Spleen (tissue), 11 donors: ENCODE measurements around the gene IL20RA. TPM values are rescaled to one million over a fixed set of nuclear protein-coding genes. Genes with fewer than 3 reads are reported as not detected.

ENCODE experiments used
- DNase-seq: peaks from one replicate; pipeline ENCODE4 v3.0.0-alpha.2; 2020
- H3K27ac ChIP-seq, 8 donors: fragments of 200-600 bp; sonication (generic) in 7 of 8; 1 replicate in 4 of 8; 2 replicates in 4 of 8; pipeline versions ENCODE4 v1.5.0 to v1.8.0; 2016 to 2021; ENCODE audit warnings: inconsistent platforms in 4 of 8, mild to moderate bottlenecking in 4 of 8, moderate library complexity in 1 of 8
- H3K27me3 ChIP-seq, 7 donors: fragments of 200-600 bp; sonication (generic) in 6 of 7; replicated peaks in 1 of 7; 1 replicate in 4 of 7; 2 replicates in 3 of 7; pipeline versions ENCODE4 v1.5.0 to v1.8.0; 2016 to 2021; ENCODE audit warnings: inconsistent platforms in 3 of 7, mild to moderate bottlenecking in 1 of 7
- H3K36me3 ChIP-seq, 6 donors: fragments of 200-600 bp; sonication (generic) in 5 of 6; 1 replicate in 4 of 6; 2 replicates in 2 of 6; pipeline versions ENCODE4 v1.5.0 to v1.8.0; 2016 to 2021; ENCODE audit warnings: inconsistent platforms in 2 of 6
- H3K4me1 ChIP-seq, 6 donors: fragments of 200-600 bp; sonication (generic) in 5 of 6; 1 replicate in 3 of 6; 2 replicates in 3 of 6; pipeline versions ENCODE4 v1.5.0 to v1.8.0; 2016 to 2021; ENCODE audit warnings: inconsistent platforms in 3 of 6
- H3K4me3 ChIP-seq, 8 donors: fragments of 200-600 bp; sonication (generic) in 7 of 8; 1 replicate in 4 of 8; 2 replicates in 4 of 8; pipeline versions ENCODE4 v1.5.0 to v1.8.0; 2016 to 2021; ENCODE audit warnings: inconsistent platforms in 4 of 8, mild to moderate bottlenecking in 4 of 8, moderate library complexity in 2 of 8
- H3K9me3 ChIP-seq, 8 donors: fragments of 200-600 bp; sonication (generic) in 7 of 8; 1 replicate in 4 of 8; 2 replicates in 4 of 8; pipeline versions ENCODE4 v1.5.0 to v1.8.0; 2016 to 2021; ENCODE audit warnings: inconsistent platforms in 4 of 8
- CTCF ChIP-seq, 11 experiments: fragments of 200-600 bp in 7 of 11; fragments of 450-650 bp in 4 of 11; sonication (generic) in 4 of 11; IDR thresholded peaks in 8 of 11; conservative IDR thresholded peaks in 3 of 11; 1 replicate in 7 of 11; 2 replicates in 4 of 11; pipeline versions ENCODE4 v1.4.0 to v1.8.0; 2016 to 2021; ENCODE audit warnings: antibody characterized with exemption in 11 of 11, inconsistent platforms in 4 of 11, mild to moderate bottlenecking in 1 of 11
- POLR2A ChIP-seq, 3 donors: fragments of 450-650 bp; IDR thresholded peaks; one replicate each; pipeline ENCODE4 v1.5.1; 2017; ENCODE audit warnings: antibody characterized with exemption in 3 of 3, mild to moderate bottlenecking in 1 of 3
- POLR2AphosphoS5 ChIP-seq, 3 donors: sonication (generic); formaldehyde crosslinking; IDR thresholded peaks; one replicate each; pipeline ENCODE4 v1.5.1; 2017; ENCODE audit warnings: antibody characterized with exemption in 3 of 3
- WGBS, 5 donors: extraction: QIAGEN DNeasy Blood & Tissue Kit in 3 of 5; methylation state at CpG; one replicate each; pipeline versions ENCODE4 v1.1.5 to v1.1.7; 2013 to 2018; 5-methylcytosine and 5-hydroxymethylcytosine counted together
- intact Hi-C: fragments of 100-400 bp; cut with DNase I; formaldehyde crosslinking; loops from one replicate; pipeline ENCODE4 v1.15.0; 2023; ENCODE audit warnings: low total_unique reads
- polyA plus RNA-seq, 3 donors: library from polyadenylated mRNA; stranded (reverse); fragments of 200-250 nt; gene quantifications; one replicate each; pipeline ENCODE4 v1.2.1, GENCODE V29; 2013
- total RNA-seq, 7 donors: library from RNA; depleted of rRNA in 3 of 7; stranded (reverse); fragments of >200 nt in 3 of 7; fragmentation: NEBNext Ultra II Directional in 4 of 7; extraction: Animal tissue kit (Norgen Biotek cat#: 25700) in 4 of 7; gene quantifications; one replicate each; pipeline versions ENCODE4 v1.1.0 to v1.2.1, GENCODE V29; 2016 to 2021
- donor health status: healthy with polysubstance abuse.
- donor health status: DM: no; HTN: no; CAD: no; lungs with moderate emphysema.
- donor health status: DM: no; HTN: no; CAD: no.
- donor health status: Bipolar disorder and iron deficiency.
- donor health status: healthy.
- donor health status: DM: no; HTN: no; CAD: no.
- donor health status: DM: yes; HTN: yes; CAD: no.

The IL20RA gene
- total and polyA plus RNA-seq, 10 donors, result 0.03 TPM; not detected in 9

- Histone ChIP-seq H3K27ac (no peak overlapping the region), H3K4me3 (no peak overlapping the region), H3K27me3 (peaks cover 0 to 34% (median 0%) of the 10 kb centered on the region in 7 donors), H3K9me3 (no peaks in the 10 kb centered on the region), H3K36me3 (no peaks in the 10 kb centered on the region), H3K4me1 (peaks cover 0 to 8% (median 6%) of the 10 kb centered on the region in 6 donors)
- 53 to 57% (median 54%) methylated on average over 19 of the region's 19 CpGs for WGBS, 5 donors
- TF ChIP-seq POLR2A (IDR thresholded peaks at IDR 0.05) (no peak), CTCF (IDR thresholded peaks at IDR 0.05 in 8 of 11, conservative IDR thresholded peaks at IDR 0.05 in 3 of 11) (peak in 10 of 11 experiments; percentile 38 to 79 (median 62))
- peak; percentile 82 for DNase-seq
- intact Hi-C loops, result no loop called here
Observed at GRCh38 chr6:136967876-136968752, 76.7 kb downstream of the IL20RA start.

GRCh38 chr6:136964398-136964797 lies 80.4 kb downstream of the IL20RA start:
- Histone ChIP-seq H3K4me1 (peaks cover 0 to 8% (median 6%) of the 10 kb centered on the region in 6 donors), H3K9me3 (no peaks in the 10 kb centered on the region), H3K27me3 (peaks cover 0 to 28% (median 0%) of the 10 kb centered on the region in 7 donors), H3K4me3 (no peak overlapping the region), H3K36me3 (no peaks in the 10 kb centered on the region), H3K27ac (no peak overlapping the region)
- intact Hi-C loops, result no loop called here
- no peak for TF ChIP-seq POLR2A (IDR thresholded peaks at IDR 0.05)
- no peak for TF ChIP-seq CTCF (IDR thresholded peaks at IDR 0.05 in 8 of 11, conservative IDR thresholded peaks at IDR 0.05 in 3 of 11)
- TF ChIP-seq POLR2AphosphoS5 (IDR thresholded peaks at IDR 0.05), result no peak
- DNase-seq, result no peak
- WGBS, 5 donors, result 71 to 87% (median 82%) methylated on average over 2 of the region's 2 CpGs

GRCh38 chr6:136963259-136963658 lies 81.5 kb downstream of the IL20RA start:
- H3K27me3 ChIP-seq, result peaks cover 0 to 19% (median 0%) of the 10 kb centered on the region in 7 donors
- WGBS, 5 donors, result 61 to 77% (median 65%) methylated on average over 2 of the region's 2 CpGs
- H3K36me3 ChIP-seq, result no peaks in the 10 kb centered on the region
- peaks cover 0 to 6% (median 4%) of the 10 kb centered on the region in 6 donors for H3K4me1 ChIP-seq
- no peak for DNase-seq
- TF ChIP-seq POLR2A (IDR thresholded peaks at IDR 0.05), result no peak
- TF ChIP-seq CTCF (IDR thresholded peaks at IDR 0.05 in 8 of 11, conservative IDR thresholded peaks at IDR 0.05 in 3 of 11), result no peak
- no peak for TF ChIP-seq POLR2AphosphoS5 (IDR thresholded peaks at IDR 0.05)
- intact Hi-C loops, result no loop called here
- no peak overlapping the region for H3K4me3 ChIP-seq
- H3K27ac ChIP-seq, result no peak overlapping the region
- H3K9me3 ChIP-seq, result no peaks in the 10 kb centered on the region

GRCh38 chr6:136962661-136963060 lies 82.1 kb downstream of the IL20RA start:
- Histone ChIP-seq H3K9me3 (no peaks in the 10 kb centered on the region), H3K4me3 (no peak overlapping the region), H3K27ac (no peak overlapping the region), H3K4me1 (no peaks in the 10 kb centered on the region), H3K36me3 (no peaks in the 10 kb centered on the region), H3K27me3 (peaks cover 0 to 19% (median 0%) of the 10 kb centered on the region in 7 donors)
- TF ChIP-seq POLR2A (IDR thresholded peaks at IDR 0.05) (no peak), CTCF (IDR thresholded peaks at IDR 0.05 in 8 of 11, conservative IDR thresholded peaks at IDR 0.05 in 3 of 11) (no peak), POLR2AphosphoS5 (IDR thresholded peaks at IDR 0.05) (no peak)
- WGBS, 5 donors, result 19 to 26% (median 22%) methylated on average over 4 of the region's 4 CpGs
- intact Hi-C loops, result no loop called here
- no peak for DNase-seq
